ENCODE measurements around the gene TPR. TPM values are rescaled to one million over a fixed set of nuclear protein-coding genes. Genes with fewer than 3 reads are reported as not detected.

TPR gene
- total RNA-seq, 1 experiment from 2014 or later = 107 TPM

DNA sequence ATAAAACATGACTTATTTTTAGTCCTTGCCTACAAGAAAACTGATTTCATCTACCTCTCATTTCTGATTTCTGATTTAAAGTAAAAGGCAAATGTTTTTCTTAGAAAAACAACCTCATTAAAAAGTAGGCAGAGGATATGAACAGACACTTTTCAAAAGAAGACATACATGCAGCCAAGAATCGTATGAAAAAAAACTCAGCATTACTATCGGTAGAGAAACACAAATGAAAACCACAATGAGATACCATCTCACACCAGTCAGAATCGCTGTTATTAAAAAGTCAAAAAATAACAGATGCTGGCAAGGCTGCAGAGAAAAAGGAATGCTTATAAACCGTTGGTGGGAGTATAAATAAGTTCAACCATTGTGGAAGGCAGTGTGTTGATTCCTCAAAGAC, 16.8 kb upstream of the TPR start:
- no peak overlapping the region for H2BK120ac ChIP-seq (ENCODE audit: low read depth, low read length, poor library complexity, severe bottlenecking)
- H3K23me2 ChIP-seq (ENCODE audit: insufficient read length, low read depth, low read length, poor library complexity, severe bottlenecking) = no peaks in the 10 kb centered on the region
- H3K4me3 Mint-ChIP-seq = no peak overlapping the region
- H2BK15ac ChIP-seq (ENCODE audit: low read depth, low read length) = no peak overlapping the region
- no peak overlapping the region for H3K14ac ChIP-seq (ENCODE audit: insufficient read depth, low read length)
- H3K23ac ChIP-seq (ENCODE audit: insufficient read length, low read depth, low read length) = no peak overlapping the region
- H3K4me1 ChIP-seq (ENCODE audit: insufficient read depth, low read length) = no peaks in the 10 kb centered on the region
- peaks cover 14 to 54% (median 41%) of the 10 kb centered on the region in 3 experiments; a peak in 6 of 7 replicates for H3K36me3 Mint-ChIP-seq (ENCODE audit: insufficient read depth in 1 of 3, low read depth in 3 of 3)
- TF ChIP-seq, protein P1, sequence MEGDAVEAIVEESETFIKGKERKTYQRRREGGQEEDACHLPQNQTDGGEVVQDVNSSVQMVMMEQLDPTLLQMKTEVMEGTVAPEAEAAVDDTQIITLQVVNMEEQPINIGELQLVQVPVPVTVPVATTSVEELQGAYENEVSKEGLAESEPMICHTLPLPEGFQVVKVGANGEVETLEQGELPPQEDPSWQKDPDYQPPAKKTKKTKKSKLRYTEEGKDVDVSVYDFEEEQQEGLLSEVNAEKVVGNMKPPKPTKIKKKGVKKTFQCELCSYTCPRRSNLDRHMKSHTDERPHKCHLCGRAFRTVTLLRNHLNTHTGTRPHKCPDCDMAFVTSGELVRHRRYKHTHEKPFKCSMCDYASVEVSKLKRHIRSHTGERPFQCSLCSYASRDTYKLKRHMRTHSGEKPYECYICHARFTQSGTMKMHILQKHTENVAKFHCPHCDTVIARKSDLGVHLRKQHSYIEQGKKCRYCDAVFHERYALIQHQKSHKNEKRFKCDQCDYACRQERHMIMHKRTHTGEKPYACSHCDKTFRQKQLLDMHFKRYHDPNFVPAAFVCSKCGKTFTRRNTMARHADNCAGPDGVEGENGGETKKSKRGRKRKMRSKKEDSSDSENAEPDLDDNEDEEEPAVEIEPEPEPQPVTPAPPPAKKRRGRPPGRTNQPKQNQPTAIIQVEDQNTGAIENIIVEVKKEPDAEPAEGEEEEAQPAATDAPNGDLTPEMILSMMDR (conservative IDR thresholded peaks at IDR 0.05) = no peak
- no peaks in the 10 kb centered on the region for H3K79me1 ChIP-seq (ENCODE audit: insufficient read depth, low read depth, low read length, poor library complexity, severe bottlenecking)
- no peak overlapping the region for H4K91ac ChIP-seq (ENCODE audit: insufficient read length, low read depth, low read length)
- H3K27ac Mint-ChIP-seq = no peak overlapping the region
- no peak overlapping the region for H3K56ac ChIP-seq (ENCODE audit: insufficient read length, low read depth, low read length)
- H2BK5ac ChIP-seq (ENCODE audit: insufficient read length, low read length) = no peak overlapping the region
- H2AFZ ChIP-seq (ENCODE audit: low read length) = no peak overlapping the region
- no peak for DNase-seq
- no peak overlapping the region for H3T11ph ChIP-seq (ENCODE audit: low read length)
- H3K79me2 ChIP-seq (ENCODE audit: insufficient read depth, low read length) = no peaks in the 10 kb centered on the region
- H3K9me3 ChIP-seq (ENCODE audit: control insufficient read depth, low read depth, low read length) = no peaks in the 10 kb centered on the region
- no peak overlapping the region for H2BK12ac ChIP-seq (ENCODE audit: insufficient read length, low read depth, low read length)
- no peak overlapping the region for H3K9ac ChIP-seq (ENCODE audit: extremely low read depth, insufficient read length, low read length)
- no peaks in the 10 kb centered on the region for H3K27me3 Mint-ChIP-seq (ENCODE audit: low read depth)
- no peaks in the 10 kb centered on the region for H3K27me3 ChIP-seq (ENCODE audit: insufficient read depth, low read length)
- H3K4me1 Mint-ChIP-seq = no peaks in the 10 kb centered on the region
- H3K18ac ChIP-seq (ENCODE audit: insufficient read length, low read depth, low read length) = no peak overlapping the region
- no peak overlapping the region for H2AK5ac ChIP-seq (ENCODE audit: insufficient read length, low read length)
- H3K4ac ChIP-seq (ENCODE audit: low read depth, low read length) = no peak overlapping the region
- no peaks in the 10 kb centered on the region for H4K20me1 ChIP-seq (ENCODE audit: control insufficient read depth, insufficient read depth, insufficient read length)
- no peak overlapping the region for H3K4me2 ChIP-seq (ENCODE audit: insufficient read depth, insufficient read length, low read length)
- WGBS (ENCODE audit: extremely low coverage, insufficient read length, low lambda C conversion rate) = no CpG with 5 or more reads among the region's 4 CpGs
- H4K5ac ChIP-seq (ENCODE audit: insufficient read length, low read depth, low read length) = no peak overlapping the region
- H3K27ac ChIP-seq (ENCODE audit: insufficient read length, low read depth, low read length) = no peak overlapping the region
- H4K8ac ChIP-seq (replicated peaks; ENCODE audit: insufficient read length, low read depth, low read length) = no peak overlapping the region
- no peaks in the 10 kb centered on the region for H3K9me3 Mint-ChIP-seq
- H2BK20ac ChIP-seq (ENCODE audit: low read depth, low read length, poor library complexity, severe bottlenecking) = no peak overlapping the region
